Spleen (tissue), 11 donors: ENCODE results near the gene KRTAP10-3. TPM values are rescaled to one million over a fixed set of nuclear protein-coding genes. Genes with fewer than 3 reads are reported as not detected.

Source experiments
- DNase-seq: peaks from one replicate; pipeline ENCODE4 v3.0.0-alpha.2; 2020
- H3K27ac ChIP-seq, 8 donors: fragments of 200-600 bp; sonication (generic) in 7 of 8; 1 replicate in 4 of 8; 2 replicates in 4 of 8; pipeline versions ENCODE4 v1.5.0 to v1.8.0; 2016 to 2021; ENCODE audit warnings: inconsistent platforms in 4 of 8, mild to moderate bottlenecking in 4 of 8, moderate library complexity in 1 of 8
- H3K27me3 ChIP-seq, 7 donors: fragments of 200-600 bp; sonication (generic) in 6 of 7; replicated peaks in 1 of 7; 1 replicate in 4 of 7; 2 replicates in 3 of 7; pipeline versions ENCODE4 v1.5.0 to v1.8.0; 2016 to 2021; ENCODE audit warnings: inconsistent platforms in 3 of 7, mild to moderate bottlenecking in 1 of 7
- H3K36me3 ChIP-seq, 6 donors: fragments of 200-600 bp; sonication (generic) in 5 of 6; 1 replicate in 4 of 6; 2 replicates in 2 of 6; pipeline versions ENCODE4 v1.5.0 to v1.8.0; 2016 to 2021; ENCODE audit warnings: inconsistent platforms in 2 of 6
- H3K4me1 ChIP-seq, 6 donors: fragments of 200-600 bp; sonication (generic) in 5 of 6; 1 replicate in 3 of 6; 2 replicates in 3 of 6; pipeline versions ENCODE4 v1.5.0 to v1.8.0; 2016 to 2021; ENCODE audit warnings: inconsistent platforms in 3 of 6
- H3K4me3 ChIP-seq, 8 donors: fragments of 200-600 bp; sonication (generic) in 7 of 8; 1 replicate in 4 of 8; 2 replicates in 4 of 8; pipeline versions ENCODE4 v1.5.0 to v1.8.0; 2016 to 2021; ENCODE audit warnings: inconsistent platforms in 4 of 8, mild to moderate bottlenecking in 4 of 8, moderate library complexity in 2 of 8
- H3K9me3 ChIP-seq, 8 donors: fragments of 200-600 bp; sonication (generic) in 7 of 8; 1 replicate in 4 of 8; 2 replicates in 4 of 8; pipeline versions ENCODE4 v1.5.0 to v1.8.0; 2016 to 2021; ENCODE audit warnings: inconsistent platforms in 4 of 8
- POLR2A ChIP-seq, 3 donors: fragments of 450-650 bp; IDR thresholded peaks; one replicate each; pipeline ENCODE4 v1.5.1; 2017; ENCODE audit warnings: antibody characterized with exemption in 3 of 3, mild to moderate bottlenecking in 1 of 3
- POLR2AphosphoS5 ChIP-seq, 3 donors: sonication (generic); formaldehyde crosslinking; IDR thresholded peaks; one replicate each; pipeline ENCODE4 v1.5.1; 2017; ENCODE audit warnings: antibody characterized with exemption in 3 of 3
- WGBS, 5 donors: extraction: QIAGEN DNeasy Blood & Tissue Kit in 3 of 5; methylation state at CpG; one replicate each; pipeline versions ENCODE4 v1.1.5 to v1.1.7; 2013 to 2018; 5-methylcytosine and 5-hydroxymethylcytosine counted together
- intact Hi-C: fragments of 100-400 bp; cut with DNase I; formaldehyde crosslinking; loops from one replicate; pipeline ENCODE4 v1.15.0; 2023; ENCODE audit warnings: low total_unique reads
- polyA plus RNA-seq, 3 donors: library from polyadenylated mRNA; stranded (reverse); fragments of 200-250 nt; gene quantifications; one replicate each; pipeline ENCODE4 v1.2.1, GENCODE V29; 2013
- total RNA-seq, 7 donors: library from RNA; depleted of rRNA in 3 of 7; stranded (reverse); fragments of >200 nt in 3 of 7; fragmentation: NEBNext Ultra II Directional in 4 of 7; extraction: Animal tissue kit (Norgen Biotek cat#: 25700) in 4 of 7; gene quantifications; one replicate each; pipeline versions ENCODE4 v1.1.0 to v1.2.1, GENCODE V29; 2016 to 2021
- TF ChIP-seq, protein P1 (sequence below), 11 experiments: fragments of 200-600 bp in 7 of 11; fragments of 450-650 bp in 4 of 11; sonication (generic) in 4 of 11; IDR thresholded peaks in 8 of 11; conservative IDR thresholded peaks in 3 of 11; 1 replicate in 7 of 11; 2 replicates in 4 of 11; pipeline versions ENCODE4 v1.4.0 to v1.8.0; 2016 to 2021; ENCODE audit warnings: antibody characterized with exemption in 11 of 11, inconsistent platforms in 4 of 11, mild to moderate bottlenecking in 1 of 11
- donor health status: healthy with polysubstance abuse.
- donor health status: DM: no; HTN: no; CAD: no; lungs with moderate emphysema.
- donor health status: DM: no; HTN: no; CAD: no.
- donor health status: Bipolar disorder and iron deficiency.
- donor health status: healthy.
- donor health status: DM: no; HTN: no; CAD: no.
- donor health status: DM: yes; HTN: yes; CAD: no.

Gene KRTAP10-3
- total and polyA plus RNA-seq, 10 donors: not detected

DNA sequence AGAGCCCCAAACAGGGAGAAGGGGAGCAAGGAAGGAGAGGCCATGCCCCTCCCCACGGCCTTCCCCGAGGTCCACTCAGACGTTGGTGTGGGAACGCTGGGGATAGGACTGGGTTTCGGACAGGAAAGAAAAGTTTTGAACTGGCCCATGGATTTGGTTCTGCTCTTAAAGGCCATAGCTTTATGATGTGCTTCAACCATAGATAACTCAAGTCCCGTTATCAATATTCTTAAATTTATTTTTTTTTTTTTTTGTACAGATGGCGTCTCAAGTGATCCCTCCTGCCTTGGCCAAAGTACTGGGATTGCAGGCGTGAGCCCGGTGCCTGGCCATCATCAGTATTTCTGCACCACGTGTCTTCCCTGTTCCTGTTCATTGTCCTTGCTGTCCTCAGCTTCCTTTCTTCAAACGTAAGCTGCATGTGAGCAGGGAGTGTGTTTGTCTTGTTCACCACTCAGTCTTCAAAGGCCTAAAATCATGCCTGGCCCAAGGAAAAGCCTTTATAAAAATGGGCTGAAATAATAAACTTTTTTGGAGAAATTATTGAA lies 17.8 kb downstream of the KRTAP10-3 start:
- no peak overlapping the region for H3K4me3 ChIP-seq
- peak overlapping the region in 1 of 8 donors; percentile 31 for H3K27ac ChIP-seq
- WGBS, 5 donors: 74 to 83% (median 79%) methylated on average over 11 of the region's 11 CpGs
- peaks cover 0 to 44% (median 28%) of the 10 kb centered on the region in 8 donors for H3K9me3 ChIP-seq
- H3K36me3 ChIP-seq: no peaks in the 10 kb centered on the region
- TF ChIP-seq, protein P1, sequence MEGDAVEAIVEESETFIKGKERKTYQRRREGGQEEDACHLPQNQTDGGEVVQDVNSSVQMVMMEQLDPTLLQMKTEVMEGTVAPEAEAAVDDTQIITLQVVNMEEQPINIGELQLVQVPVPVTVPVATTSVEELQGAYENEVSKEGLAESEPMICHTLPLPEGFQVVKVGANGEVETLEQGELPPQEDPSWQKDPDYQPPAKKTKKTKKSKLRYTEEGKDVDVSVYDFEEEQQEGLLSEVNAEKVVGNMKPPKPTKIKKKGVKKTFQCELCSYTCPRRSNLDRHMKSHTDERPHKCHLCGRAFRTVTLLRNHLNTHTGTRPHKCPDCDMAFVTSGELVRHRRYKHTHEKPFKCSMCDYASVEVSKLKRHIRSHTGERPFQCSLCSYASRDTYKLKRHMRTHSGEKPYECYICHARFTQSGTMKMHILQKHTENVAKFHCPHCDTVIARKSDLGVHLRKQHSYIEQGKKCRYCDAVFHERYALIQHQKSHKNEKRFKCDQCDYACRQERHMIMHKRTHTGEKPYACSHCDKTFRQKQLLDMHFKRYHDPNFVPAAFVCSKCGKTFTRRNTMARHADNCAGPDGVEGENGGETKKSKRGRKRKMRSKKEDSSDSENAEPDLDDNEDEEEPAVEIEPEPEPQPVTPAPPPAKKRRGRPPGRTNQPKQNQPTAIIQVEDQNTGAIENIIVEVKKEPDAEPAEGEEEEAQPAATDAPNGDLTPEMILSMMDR (IDR thresholded peaks at IDR 0.05 in 8 of 11, conservative IDR thresholded peaks at IDR 0.05 in 3 of 11): no peak
- TF ChIP-seq POLR2A (IDR thresholded peaks at IDR 0.05) (no peak), POLR2AphosphoS5 (IDR thresholded peaks at IDR 0.05) (no peak)
- intact Hi-C loops: no loop called here
- no peaks in the 10 kb centered on the region for H3K4me1 ChIP-seq
- peaks cover 0 to 25% (median 0%) of the 10 kb centered on the region in 7 donors for H3K27me3 ChIP-seq
- DNase-seq: no peak

DNA sequence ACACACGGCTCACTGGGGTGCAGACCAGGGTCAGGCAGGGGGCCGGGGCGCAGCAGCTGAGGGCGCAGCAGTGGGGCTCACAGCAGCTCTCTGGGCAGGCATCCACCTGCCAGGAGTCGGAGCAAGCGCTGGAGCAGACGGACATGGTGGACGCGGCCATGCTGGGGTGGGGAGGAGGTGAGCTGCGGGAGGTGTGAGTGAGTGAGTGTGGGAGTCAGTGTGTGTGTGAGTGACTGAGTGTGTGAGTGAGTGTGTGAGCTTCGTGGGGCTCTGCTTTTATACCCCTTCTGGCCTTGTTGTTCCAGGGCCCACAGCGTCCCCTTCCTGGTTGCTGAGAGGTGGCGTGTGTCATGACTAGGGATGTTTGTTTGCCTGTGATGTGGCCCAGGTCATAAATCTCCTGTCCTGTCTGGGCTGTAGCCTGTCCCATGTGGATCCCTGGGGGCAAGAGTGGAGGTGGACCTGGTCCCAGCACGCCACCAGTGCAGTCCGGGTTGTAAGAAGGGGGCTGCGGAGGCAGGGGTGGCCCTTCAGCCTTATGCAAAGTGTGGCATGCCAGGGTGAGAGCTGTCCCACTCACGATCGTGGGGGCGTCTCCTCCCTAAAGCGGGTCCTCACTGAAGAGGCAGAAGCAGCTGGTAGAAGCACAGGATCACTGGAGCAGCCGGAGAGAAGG lies 18.5 kb downstream of the KRTAP10-3 start, which contains the start of gene KRTAP10-1:
Gene KRTAP10-1 (minus strand): TSS at position 205 of the 676 bp plus-strand sequence. CDS start 45 bp downstream, at position 160.
- intact Hi-C loops: no loop called here
- no peaks in the 10 kb centered on the region for H3K4me1 ChIP-seq
- peak; percentile 73 for DNase-seq
- H3K4me3 ChIP-seq: no peak within 1 kb of the TSS
- peak within 1 kb of the TSS in 1 of 8 donors; percentile 31 for H3K27ac ChIP-seq
- no peaks in the 10 kb centered on the region for H3K36me3 ChIP-seq
- TF ChIP-seq POLR2AphosphoS5 (IDR thresholded peaks at IDR 0.05) (no peak), POLR2A (IDR thresholded peaks at IDR 0.05) (no peak)
- TF ChIP-seq, protein P1 (IDR thresholded peaks at IDR 0.05 in 8 of 11, conservative IDR thresholded peaks at IDR 0.05 in 3 of 11): no peak
- WGBS, 5 donors: 76 to 88% (median 79%) methylated on average over 20 to 21 of the region's 21 CpGs
- H3K9me3 ChIP-seq: peaks cover 0 to 39% (median 23%) of the 10 kb centered on the region in 8 donors
- H3K27me3 ChIP-seq: peaks cover 0 to 25% (median 0%) of the 10 kb centered on the region in 7 donors

DNA sequence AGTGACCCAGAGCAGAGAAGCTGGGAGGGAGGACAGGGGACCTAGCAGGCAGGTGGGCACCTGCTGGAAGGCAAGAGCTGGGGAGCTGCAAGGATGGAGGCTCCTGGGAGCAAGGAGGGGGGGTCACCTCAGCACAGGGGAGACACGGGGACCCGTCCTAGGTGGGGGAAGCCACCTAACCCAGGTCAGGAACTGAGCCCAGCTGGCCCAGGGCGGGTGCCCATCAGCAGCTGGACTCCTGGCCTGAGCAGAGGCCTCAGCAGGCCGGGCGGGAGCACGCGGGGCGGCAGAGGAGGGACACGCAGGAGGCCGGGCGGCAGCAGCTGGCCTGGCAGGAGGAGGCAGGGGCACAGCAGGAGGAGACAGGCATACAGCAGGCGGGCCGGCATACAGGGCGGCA lies 19.5 kb downstream of the KRTAP10-3 start:
- intact Hi-C loops: no loop called here
- no peak overlapping the region for H3K27ac ChIP-seq
- DNase-seq: peak; percentile 62
- H3K4me3 ChIP-seq: no peak overlapping the region
- no peaks in the 10 kb centered on the region for H3K4me1 ChIP-seq
- WGBS, 5 donors: 64 to 81% (median 78%) methylated on average over 11 to 14 of the region's 14 CpGs
- TF ChIP-seq, protein P1 (IDR thresholded peaks at IDR 0.05 in 8 of 11, conservative IDR thresholded peaks at IDR 0.05 in 3 of 11): no peak
- TF ChIP-seq POLR2AphosphoS5 (IDR thresholded peaks at IDR 0.05): no peak
- TF ChIP-seq POLR2A (IDR thresholded peaks at IDR 0.05): no peak
- no peaks in the 10 kb centered on the region for H3K36me3 ChIP-seq
- peaks cover 0 to 28% (median 20%) of the 10 kb centered on the region in 8 donors for H3K9me3 ChIP-seq
- peaks cover 0 to 25% (median 0%) of the 10 kb centered on the region in 7 donors for H3K27me3 ChIP-seq
